Transverse colon (tissue), 4 donors: Measurements from ENCODE around the gene KIF3A. TPM values are rescaled to one million over a fixed set of nuclear protein-coding genes. Genes with fewer than 3 reads are reported as not detected.

Experiments used
- DNase-seq: peaks from one replicate; pipeline ENCODE4 v3.0.0-alpha.2; 2019
- H3K27ac ChIP-seq, 4 donors: fragments of 200-600 bp; sonication (generic); 2 replicates each; pipeline ENCODE4 v1.5.1; 2016 to 2018; ENCODE audit warnings: inconsistent platforms in 4 of 4
- H3K27me3 ChIP-seq: fragments of 200-600 bp; sonication (generic); 2 replicates; pipeline ENCODE4 v1.5.1; 2017; ENCODE audit warnings: inconsistent platforms
- H3K36me3 ChIP-seq, 4 donors: fragments of 200-600 bp; sonication (generic); 2 replicates each; pipeline ENCODE4 v1.5.1; 2017 to 2019; ENCODE audit warnings: inconsistent platforms in 4 of 4
- H3K4me1 ChIP-seq, 4 donors: fragments of 200-600 bp; sonication (generic); 2 replicates each; pipeline ENCODE4 v1.5.1; 2017 to 2020; ENCODE audit warnings: inconsistent platforms in 4 of 4
- H3K4me3 ChIP-seq, 4 donors: fragments of 200-600 bp; sonication (generic); 1 replicate in 1 of 4; 2 replicates in 3 of 4; pipeline versions ENCODE4 v1.5.1 to v1.6.1; 2017 to 2019; ENCODE audit warnings: inconsistent platforms in 4 of 4
- H3K9me3 ChIP-seq, 2 donors: fragments of 200-600 bp; sonication (generic); 2 replicates each; pipeline ENCODE4 v1.5.1; 2017 to 2019; ENCODE audit warnings: inconsistent platforms in 2 of 2
- EP300 ChIP-seq: sonication (generic); formaldehyde crosslinking; IDR thresholded peaks from one replicate; pipeline ENCODE4 v1.6.1; 2017; ENCODE audit warnings: antibody characterized with exemption, low read depth
- POLR2A ChIP-seq: fragments of 450-650 bp; IDR thresholded peaks from one replicate; pipeline ENCODE4 v1.6.1; 2016; ENCODE audit warnings: antibody characterized with exemption, mild to moderate bottlenecking, moderate library complexity
- POLR2AphosphoS5 ChIP-seq, 3 donors: sonication (generic); formaldehyde crosslinking; IDR thresholded peaks; one replicate each; pipeline ENCODE4 v1.6.1; 2016; ENCODE audit warnings: antibody characterized with exemption in 3 of 3
- WGBS, 2 donors: methylation state at CpG; one replicate each; pipeline ENCODE4 v1.1.5; 2018; ENCODE audit warnings: low coverage in 1 of 2; 5-methylcytosine and 5-hydroxymethylcytosine counted together
- in situ Hi-C, 4 donors: fragments of 200-750 bp; cut with MboI; loops; one replicate each; pipeline versions ENCODE4 v1.15.0 to v1.15.1; 2017; ENCODE audit warnings: low sequenced_read_pairs in 3 of 4, low pct_ligation_motif_present in 1 of 4, low pct_unique_long_range_greater_than_20kb in 1 of 4
- intact Hi-C: fragments of 100-400 bp; cut with DNase I; formaldehyde crosslinking; loops from one replicate; pipeline ENCODE4 v1.15.1; 2023; ENCODE audit warnings: low total_unique reads
- total RNA-seq, 4 donors: library from RNA; depleted of rRNA; stranded (reverse); fragments of >200 nt; gene quantifications; one replicate each; pipeline ENCODE4 v1.1.0, GENCODE V29; 2016
- TF ChIP-seq, protein P1 (sequence below), 5 experiments: fragments of 200-600 bp in 3 of 5; fragments of 450-650 bp in 2 of 5; sonication (generic) in 3 of 5; IDR thresholded peaks; 1 replicate in 2 of 5; 2 replicates in 3 of 5; pipeline ENCODE4 v1.5.1; 2016 to 2017; ENCODE audit warnings: antibody characterized with exemption in 5 of 5, inconsistent platforms in 3 of 5, mild to moderate bottlenecking in 2 of 5, moderate library complexity in 1 of 5

KIF3A gene
- total RNA-seq, 4 donors from 2014 or later: 1.9 to 7.0 (median 2.8) TPM

GRCh38 chr5:132675936-132676689 is 61.2 kb downstream of the KIF3A start:
- no peak overlapping the region for H3K4me3 ChIP-seq
- intact Hi-C loops (no loop called here), in situ Hi-C loops (no loop called here)
- H3K27me3 ChIP-seq: no peaks in the 10 kb centered on the region
- DNase-seq: no peak
- peaks cover 0 to 10% (median 2%) of the 10 kb centered on the region in 4 donors for H3K4me1 ChIP-seq
- no peak overlapping the region for H3K27ac ChIP-seq
- TF ChIP-seq, protein P1, sequence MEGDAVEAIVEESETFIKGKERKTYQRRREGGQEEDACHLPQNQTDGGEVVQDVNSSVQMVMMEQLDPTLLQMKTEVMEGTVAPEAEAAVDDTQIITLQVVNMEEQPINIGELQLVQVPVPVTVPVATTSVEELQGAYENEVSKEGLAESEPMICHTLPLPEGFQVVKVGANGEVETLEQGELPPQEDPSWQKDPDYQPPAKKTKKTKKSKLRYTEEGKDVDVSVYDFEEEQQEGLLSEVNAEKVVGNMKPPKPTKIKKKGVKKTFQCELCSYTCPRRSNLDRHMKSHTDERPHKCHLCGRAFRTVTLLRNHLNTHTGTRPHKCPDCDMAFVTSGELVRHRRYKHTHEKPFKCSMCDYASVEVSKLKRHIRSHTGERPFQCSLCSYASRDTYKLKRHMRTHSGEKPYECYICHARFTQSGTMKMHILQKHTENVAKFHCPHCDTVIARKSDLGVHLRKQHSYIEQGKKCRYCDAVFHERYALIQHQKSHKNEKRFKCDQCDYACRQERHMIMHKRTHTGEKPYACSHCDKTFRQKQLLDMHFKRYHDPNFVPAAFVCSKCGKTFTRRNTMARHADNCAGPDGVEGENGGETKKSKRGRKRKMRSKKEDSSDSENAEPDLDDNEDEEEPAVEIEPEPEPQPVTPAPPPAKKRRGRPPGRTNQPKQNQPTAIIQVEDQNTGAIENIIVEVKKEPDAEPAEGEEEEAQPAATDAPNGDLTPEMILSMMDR (IDR thresholded peaks at IDR 0.05): no peak
- TF ChIP-seq EP300: no peak
- TF ChIP-seq POLR2A: no peak
- 90 to 93% methylated on average over 9 to 11 of the region's 11 CpGs for WGBS, 2 donors
- no peaks in the 10 kb centered on the region for H3K36me3 ChIP-seq
- no peaks in the 10 kb centered on the region for H3K9me3 ChIP-seq

DNA sequence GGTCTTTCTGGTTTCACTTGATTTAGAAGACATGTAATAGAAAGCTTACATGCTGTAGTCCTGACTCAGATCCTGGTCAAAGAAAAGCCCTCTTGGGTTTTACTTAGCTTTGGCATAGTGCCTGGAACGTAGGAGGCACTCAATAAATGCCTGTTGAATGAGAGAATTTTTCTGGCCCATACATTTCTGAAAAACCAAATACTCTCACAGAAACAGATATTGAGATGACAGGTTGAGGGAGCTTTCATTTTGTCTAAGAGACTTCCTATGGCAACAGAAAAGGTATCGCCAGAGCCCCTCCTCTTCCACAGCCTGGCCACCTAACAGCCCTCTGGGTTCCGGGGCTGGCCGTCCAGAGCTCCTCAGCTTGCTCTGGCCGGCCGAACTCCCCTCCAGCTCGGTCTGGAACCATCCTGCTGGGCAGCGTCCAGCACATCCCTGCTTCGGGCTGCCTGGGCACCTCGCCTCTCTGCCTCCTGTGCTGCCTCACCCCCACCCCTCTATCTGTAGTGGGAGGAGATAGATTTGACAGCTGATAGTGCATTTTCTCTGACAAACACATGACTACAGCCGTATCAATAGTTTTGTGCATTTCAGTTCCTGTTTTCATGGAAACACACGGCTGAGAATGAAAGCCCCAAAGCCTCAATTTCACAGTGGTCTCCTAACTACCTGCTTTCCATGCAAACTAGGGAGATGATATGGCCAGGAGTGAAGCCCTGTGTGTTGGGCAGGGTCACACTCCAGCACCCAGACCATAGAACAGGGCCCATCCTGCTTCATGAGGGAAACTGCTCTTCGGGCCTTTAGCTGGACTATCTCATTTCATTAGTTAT is 62.5 kb downstream of the KIF3A start:
- in situ Hi-C loops (no loop called here), intact Hi-C loops (no loop called here)
- Histone ChIP-seq H3K27ac (peak overlapping the region; percentile 55 to 71 (median 68)), H3K4me1 (peaks cover 0 to 10% (median 2%) of the 10 kb centered on the region in 4 donors), H3K36me3 (no peaks in the 10 kb centered on the region), H3K9me3 (no peaks in the 10 kb centered on the region), H3K4me3 (no peak overlapping the region), H3K27me3 (no peaks in the 10 kb centered on the region)
- no peak for DNase-seq
- TF ChIP-seq, protein P1 (IDR thresholded peaks at IDR 0.05): no peak
- no peak for TF ChIP-seq EP300
- TF ChIP-seq POLR2A: no peak
- no peak for TF ChIP-seq POLR2AphosphoS5 (IDR thresholded peaks at IDR 0.05)
- 71 to 73% methylated on average over 5 to 13 of the region's 13 CpGs for WGBS, 2 donors

DNA sequence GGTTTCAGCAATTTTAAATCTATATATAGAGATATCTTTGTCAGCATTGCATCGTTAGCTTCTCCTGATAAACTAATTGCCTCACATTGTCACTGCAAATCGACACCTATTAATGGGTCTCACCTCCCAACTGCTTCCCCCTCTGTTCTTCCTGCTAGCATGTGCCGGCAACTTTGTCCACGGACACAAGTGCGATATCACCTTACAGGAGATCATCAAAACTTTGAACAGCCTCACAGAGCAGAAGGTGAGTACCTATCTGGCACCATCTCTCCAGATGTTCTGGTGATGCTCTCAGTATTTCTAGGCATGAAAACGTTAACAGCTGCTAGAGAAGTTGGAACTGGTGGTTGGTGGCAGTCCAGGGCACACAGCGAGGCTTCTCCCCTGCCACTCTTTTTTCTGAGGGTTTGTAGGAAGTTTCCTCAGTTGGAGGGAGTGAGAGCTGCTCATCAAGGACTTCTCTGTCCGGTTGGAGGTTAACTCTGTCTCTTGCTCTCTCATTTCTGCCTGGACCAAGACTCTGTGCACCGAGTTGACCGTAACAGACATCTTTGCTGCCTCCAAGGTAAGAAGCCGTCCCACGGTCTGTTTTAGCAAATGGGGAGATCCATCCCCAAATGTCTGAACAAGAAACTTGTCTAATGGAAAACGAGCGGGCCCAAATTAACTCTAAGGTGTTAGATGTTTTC is 63.3 kb downstream of the KIF3A start, which contains the start of gene IL4:
TSS of gene IL4 (plus strand) at position 51 of the 692 bp plus-strand sequence. CDS start at position 113, 62 bp downstream.
- Histone ChIP-seq H3K4me1 (peaks cover 0 to 10% (median 2%) of the 10 kb centered on the region in 4 donors), H3K27ac (peak within 1 kb of the TSS; percentile 55 to 71 (median 68)), H3K36me3 (no peaks in the 10 kb centered on the region), H3K9me3 (no peaks in the 10 kb centered on the region), H3K4me3 (no peak within 1 kb of the TSS), H3K27me3 (no peaks in the 10 kb centered on the region)
- intact Hi-C loops: no loop called here
- WGBS, 2 donors: 80 to 87% methylated on average over 8 to 14 of the region's 14 CpGs
- TF ChIP-seq POLR2AphosphoS5 (IDR thresholded peaks at IDR 0.05) (no peak), EP300 (no peak), POLR2A (no peak)
- TF ChIP-seq, protein P1 (IDR thresholded peaks at IDR 0.05): no peak
- DNase-seq: no peak
- in situ Hi-C loops: no loop called here

DNA sequence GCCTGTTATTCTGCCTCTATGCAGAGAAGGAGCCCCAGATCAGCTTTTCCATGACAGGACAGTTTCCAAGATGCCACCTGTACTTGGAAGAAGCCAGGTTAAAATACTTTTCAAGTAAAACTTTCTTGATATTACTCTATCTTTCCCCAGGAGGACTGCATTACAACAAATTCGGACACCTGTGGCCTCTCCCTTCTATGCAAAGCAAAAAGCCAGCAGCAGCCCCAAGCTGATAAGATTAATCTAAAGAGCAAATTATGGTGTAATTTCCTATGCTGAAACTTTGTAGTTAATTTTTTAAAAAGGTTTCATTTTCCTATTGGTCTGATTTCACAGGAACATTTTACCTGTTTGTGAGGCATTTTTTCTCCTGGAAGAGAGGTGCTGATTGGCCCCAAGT is 63.9 kb downstream of the KIF3A start:
- 87 to 100% methylated on average over 1 of the region's 1 CpG for WGBS, 2 donors

More for the DNA sequence above, 63.9 kb downstream of the KIF3A start:
- no peak for DNase-seq
- in situ Hi-C loops: no loop called here
- H3K27ac ChIP-seq: no peak overlapping the region
- no peak overlapping the region for H3K4me3 ChIP-seq
- TF ChIP-seq POLR2A (no peak), EP300 (no peak), POLR2AphosphoS5 (IDR thresholded peaks at IDR 0.05) (no peak)
- TF ChIP-seq, protein P1 (IDR thresholded peaks at IDR 0.05): no peak
- no peaks in the 10 kb centered on the region for H3K27me3 ChIP-seq
- peaks cover 0 to 10% (median 2%) of the 10 kb centered on the region in 4 donors for H3K4me1 ChIP-seq
- H3K36me3 ChIP-seq: no peaks in the 10 kb centered on the region
- no peaks in the 10 kb centered on the region for H3K9me3 ChIP-seq
- intact Hi-C loops: no loop called here
